ENCODE measurements around the gene TPRN.

Gene TPRN

GRCh38 chr9:137170486-137171148 lies 29.9 kb downstream of the TPRN start:
- no peak for DNase-seq

DNA sequence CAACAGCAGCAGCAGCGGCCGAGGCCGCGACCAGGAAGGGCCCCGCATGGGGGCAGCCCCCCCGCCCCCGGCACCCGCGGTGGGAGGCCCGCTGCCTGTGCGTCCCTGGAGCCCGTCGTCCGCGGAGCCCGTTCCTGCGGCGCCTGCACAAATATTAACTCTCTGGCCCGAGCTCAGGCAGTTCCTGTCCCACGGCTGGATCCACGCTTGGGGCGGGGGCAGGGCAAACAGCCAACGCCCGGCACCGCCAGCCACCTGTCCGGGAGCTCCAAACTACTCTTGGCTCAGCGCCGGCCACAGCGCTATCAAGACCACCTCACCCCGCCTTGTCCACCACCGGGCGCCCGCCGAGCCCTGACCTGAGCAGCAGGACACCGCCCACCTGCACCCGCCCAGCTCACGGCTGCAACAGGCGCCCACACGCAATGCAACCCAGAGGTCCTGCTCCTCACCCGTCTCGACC lies 30.6 kb downstream of the TPRN start, which contains the start of gene LRRC26:
LRRC26 (minus strand) TSS at position 156 of the 463 bp plus-strand sequence; CDS start at position 48, 108 bp downstream.
- no peak for DNase-seq

DNA sequence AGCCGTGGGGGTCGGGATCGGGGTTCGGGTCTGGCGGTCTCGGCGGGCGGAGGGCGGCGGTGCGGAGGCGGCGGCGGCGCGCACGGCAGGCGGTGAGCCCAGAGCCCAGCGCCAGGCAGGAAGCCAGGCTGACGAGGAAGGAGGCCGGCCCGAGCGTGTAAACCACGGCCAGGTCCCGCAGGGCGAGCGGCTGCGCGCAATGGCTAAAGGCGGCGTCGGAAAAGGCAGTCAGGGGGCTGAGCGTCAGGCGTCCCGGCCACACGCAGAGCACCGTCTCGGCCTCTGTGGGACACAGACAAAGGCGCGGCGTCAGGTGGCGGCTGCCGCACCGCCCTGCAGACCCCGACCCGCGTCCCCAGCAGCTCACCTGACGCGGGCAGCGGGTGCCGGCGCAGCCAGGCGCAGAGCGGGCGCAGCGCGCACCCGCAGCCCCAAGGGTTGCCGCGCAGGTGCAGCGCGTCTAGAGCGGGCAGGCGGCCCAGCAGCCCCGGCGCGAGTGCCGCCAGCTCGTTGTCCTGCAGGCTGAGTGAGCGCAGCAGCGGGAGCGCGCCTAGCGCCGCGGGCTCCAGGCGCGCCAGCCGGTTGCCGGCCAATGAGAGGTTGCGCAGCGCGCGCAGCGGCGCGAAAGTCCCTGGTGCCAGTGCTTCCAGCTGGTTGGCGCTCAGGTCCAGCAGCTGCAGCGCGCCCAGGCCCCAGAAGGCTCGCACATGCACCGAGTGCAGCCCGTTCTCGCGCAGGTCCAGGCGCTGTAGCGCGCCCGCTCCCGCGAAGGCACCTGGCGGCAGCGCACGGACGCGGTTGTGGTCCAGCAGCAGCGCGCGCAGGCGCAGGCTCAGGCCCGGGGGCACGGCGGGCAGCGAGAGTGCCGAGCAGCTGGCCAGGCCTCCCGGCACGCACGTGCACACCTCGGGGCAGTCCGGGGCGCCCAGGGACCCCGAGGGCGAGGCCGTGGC lies 31.4 kb downstream of the TPRN start:
- DNase-seq: no peak

- DNase-seq: no peak
Measured at GRCh38 chr9:137168573-137168903, 32.0 kb downstream of the TPRN start.

GRCh38 chr9:137167747-137168572 lies 32.6 kb downstream of the TPRN start:
- DNase-seq: no peak

GRCh38 chr9:137167277-137167746 lies 33.2 kb downstream of the TPRN start:
- DNase-seq: no peak

DNA sequence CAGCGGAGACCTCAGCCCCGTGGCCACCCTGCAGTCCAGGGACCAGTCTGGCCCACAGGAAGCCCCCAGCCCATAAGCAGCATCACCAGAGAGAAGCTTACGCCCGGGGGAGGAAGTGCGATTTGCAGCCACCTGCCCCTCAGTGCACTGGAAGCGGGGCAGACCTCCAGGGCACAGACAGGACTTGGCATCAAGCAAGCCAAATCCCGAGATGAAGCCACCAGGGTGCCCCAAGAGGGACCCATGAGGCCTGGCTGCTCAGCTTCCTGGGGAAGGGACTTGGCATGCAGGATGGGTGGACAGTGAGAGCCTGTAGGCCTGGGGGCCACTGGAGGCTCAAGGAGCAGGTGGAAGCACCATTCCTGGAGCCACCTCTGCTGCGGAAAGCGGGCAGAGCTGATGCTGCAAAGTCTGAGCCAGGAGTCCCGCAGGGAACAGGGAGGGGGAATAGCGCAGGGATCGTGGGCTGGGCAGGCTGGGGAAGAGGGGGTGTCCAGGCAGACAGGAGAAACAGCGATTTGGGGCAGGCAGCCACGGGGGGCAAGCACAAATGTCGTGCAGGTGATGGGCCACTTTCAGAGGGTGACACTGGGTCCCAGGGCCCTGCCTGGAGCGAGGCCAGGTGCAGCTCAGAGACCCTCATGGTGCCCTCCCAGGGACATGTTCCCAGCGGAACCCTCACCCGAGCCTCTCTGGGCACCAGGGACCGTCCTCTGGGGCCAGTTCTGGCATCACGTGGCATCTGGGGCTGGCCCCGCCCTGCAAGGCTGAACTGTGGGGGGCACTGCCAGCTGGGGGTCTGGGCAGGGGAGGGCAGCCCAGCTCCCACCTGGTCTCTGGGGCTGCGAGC lies 33.9 kb downstream of the TPRN start:
- no peak for DNase-seq

GRCh38 chr9:137165250-137165836 lies 35.2 kb downstream of the TPRN start:
- no peak for DNase-seq

- DNase-seq: no peak
Measured at GRCh38 chr9:137164370-137165249, 35.9 kb downstream of the TPRN start.

DNA sequence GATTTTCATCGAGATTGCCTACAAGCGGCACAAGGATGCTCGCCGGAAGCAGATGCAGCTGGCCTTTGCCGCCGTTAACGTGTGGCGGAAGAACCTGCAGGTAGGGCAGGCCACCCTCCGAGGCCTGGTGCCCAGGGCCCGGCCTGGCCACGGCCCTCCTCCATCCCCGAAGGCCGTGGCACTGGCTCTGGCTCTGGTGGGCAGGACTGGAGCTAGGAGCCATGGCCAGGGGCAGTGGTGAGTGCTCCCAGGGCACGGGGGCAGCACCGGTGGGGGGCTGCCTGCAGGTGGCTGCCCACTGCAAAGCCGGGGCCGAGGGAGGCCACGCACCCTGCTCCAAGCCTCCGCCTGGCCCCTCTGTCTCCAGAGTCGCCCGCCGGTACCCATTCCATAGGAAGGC lies 36.7 kb downstream of the TPRN start:
- DNase-seq: no peak

DNA sequence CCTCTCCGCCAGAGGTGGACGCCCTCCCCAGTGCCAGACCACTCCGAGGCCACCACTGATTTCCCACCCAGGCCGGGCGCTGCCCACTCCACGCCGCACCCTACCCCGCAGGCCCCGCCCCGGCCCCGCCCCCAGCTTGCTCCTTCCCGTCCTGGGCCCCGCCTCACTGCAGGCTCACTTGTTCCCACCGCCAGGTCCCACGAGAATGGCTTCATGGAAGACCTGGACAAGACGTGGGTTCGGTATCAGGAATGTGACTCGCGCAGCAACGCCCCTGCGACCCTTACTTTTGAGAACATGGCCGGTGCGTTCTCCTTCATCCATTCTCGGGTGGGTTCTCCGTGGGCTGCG lies 37.2 kb downstream of the TPRN start:
- no peak for DNase-seq

GRCh38 chr9:137162505-137163364 lies 37.8 kb downstream of the TPRN start:
- no peak for DNase-seq

DNA sequence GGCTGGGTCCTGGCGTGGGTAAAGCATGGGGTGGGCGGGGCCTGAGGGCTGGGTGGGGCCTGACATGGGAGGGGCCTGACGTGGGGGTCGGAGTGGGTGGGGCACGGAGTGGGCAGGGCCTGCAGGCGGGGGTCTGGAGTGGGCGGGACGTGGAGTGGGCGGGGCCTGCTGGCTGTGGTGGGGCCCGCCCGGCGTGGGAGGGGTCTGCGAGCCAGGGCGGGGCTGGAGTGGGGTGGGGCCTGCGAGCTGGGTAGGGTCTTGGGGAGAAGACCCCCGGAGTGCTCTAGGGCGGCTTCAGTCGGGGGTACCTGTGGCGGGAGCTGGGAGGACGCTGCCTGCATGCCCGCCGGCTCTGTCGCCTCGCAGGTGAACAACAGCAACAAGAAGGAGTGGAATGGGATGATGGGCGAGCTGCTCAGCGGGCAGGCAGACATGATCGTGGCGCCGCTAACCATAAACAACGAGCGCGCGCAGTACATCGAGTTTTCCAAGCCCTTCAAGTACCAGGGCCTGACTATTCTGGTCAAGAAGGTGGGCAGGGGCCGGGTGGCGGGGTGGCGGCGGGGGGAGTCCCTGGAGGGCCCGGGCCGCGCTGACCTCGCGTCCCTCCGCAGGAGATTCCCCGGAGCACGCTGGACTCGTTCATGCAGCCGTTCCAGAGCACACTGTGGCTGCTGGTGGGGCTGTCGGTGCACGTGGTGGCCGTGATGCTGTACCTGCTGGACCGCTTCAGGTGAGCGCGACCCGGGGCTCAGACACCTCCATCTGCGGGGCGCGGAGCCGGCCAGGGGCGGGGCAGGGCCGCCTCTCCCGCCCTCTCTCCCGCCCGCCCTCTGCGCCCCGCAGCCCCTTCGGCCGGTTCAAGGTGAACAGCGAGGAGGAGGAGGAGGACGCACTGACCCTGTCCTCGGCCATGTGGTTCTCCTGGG lies 38.7 kb downstream of the TPRN start:
- DNase-seq: no peak

GRCh38 chr9:137160716-137161557 lies 39.6 kb downstream of the TPRN start:
- DNase-seq: no peak

DNA sequence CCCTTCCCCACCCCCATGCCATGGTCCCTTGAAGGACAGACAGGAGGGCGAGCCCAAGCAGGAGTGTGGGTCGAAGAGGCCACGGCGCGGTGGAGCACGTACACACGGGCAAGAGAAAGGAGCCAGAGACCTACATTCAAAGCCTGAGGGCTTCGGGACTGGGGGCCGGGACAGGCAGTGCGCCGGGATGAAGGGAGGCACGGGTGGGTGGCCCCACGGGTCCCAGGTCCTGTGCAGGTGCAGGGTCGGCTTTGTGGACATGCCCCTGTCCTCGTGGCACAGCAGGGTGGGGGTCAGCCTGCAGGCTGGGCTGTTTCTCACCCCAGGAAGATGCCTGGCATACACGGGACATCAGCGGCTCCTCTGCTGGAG lies 40.5 kb downstream of the TPRN start:
- DNase-seq: no peak

GRCh38 chr9:137159105-137160053 lies 41.2 kb downstream of the TPRN start:
- no peak for DNase-seq
